ENCODE results near the gene CDH22. TPM values are rescaled to one million over a fixed set of nuclear protein-coding genes. Genes with fewer than 3 reads are reported as not detected.

The CDH22 gene
- total RNA-seq, 4 donors from 2014 or later = 0.11 to 2.3 (median 0.76) TPM

DNA sequence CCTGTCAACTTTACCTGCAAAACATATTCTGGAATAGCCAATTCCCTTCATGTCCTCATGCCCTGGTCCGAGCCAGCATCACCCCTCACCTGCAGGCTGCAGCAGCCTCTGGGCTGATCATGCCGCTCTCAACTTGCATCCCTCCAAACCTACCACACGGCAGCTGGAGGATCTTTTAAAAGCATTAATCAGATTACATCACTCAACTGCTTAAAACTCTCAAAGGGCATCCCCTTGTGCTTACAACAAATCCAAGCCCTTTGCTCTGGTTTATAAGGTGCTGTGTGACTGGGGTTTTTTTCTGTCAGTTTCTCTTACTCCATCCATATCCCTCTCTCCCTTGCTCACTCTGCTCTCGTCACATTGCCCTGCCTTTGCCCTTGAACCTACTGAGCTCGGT lies 166.2 kb downstream of the CDH22 start:
- peaks cover 0 to 40% (median 11%) of the 10 kb centered on the region in 3 donors for H3K4me1 ChIP-seq
- peaks cover 0 to 63% (median 0%) of the 10 kb centered on the region in 4 donors for H3K27me3 ChIP-seq
- no peak overlapping the region for H3K4me3 ChIP-seq
- no peaks in the 10 kb centered on the region for H3K9me3 ChIP-seq
- no peaks in the 10 kb centered on the region for H3K36me3 ChIP-seq
- WGBS, 2 donors = 43 to 51% methylated on average over 5 of the region's 5 CpGs
- no peak for DNase-seq
- H3K27ac ChIP-seq = no peak overlapping the region
- intact Hi-C loops (cut with DNase I) = no loop called here
- TF ChIP-seq, protein P1, sequence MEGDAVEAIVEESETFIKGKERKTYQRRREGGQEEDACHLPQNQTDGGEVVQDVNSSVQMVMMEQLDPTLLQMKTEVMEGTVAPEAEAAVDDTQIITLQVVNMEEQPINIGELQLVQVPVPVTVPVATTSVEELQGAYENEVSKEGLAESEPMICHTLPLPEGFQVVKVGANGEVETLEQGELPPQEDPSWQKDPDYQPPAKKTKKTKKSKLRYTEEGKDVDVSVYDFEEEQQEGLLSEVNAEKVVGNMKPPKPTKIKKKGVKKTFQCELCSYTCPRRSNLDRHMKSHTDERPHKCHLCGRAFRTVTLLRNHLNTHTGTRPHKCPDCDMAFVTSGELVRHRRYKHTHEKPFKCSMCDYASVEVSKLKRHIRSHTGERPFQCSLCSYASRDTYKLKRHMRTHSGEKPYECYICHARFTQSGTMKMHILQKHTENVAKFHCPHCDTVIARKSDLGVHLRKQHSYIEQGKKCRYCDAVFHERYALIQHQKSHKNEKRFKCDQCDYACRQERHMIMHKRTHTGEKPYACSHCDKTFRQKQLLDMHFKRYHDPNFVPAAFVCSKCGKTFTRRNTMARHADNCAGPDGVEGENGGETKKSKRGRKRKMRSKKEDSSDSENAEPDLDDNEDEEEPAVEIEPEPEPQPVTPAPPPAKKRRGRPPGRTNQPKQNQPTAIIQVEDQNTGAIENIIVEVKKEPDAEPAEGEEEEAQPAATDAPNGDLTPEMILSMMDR (IDR thresholded peaks at IDR 0.05) = no peak
- TF ChIP-seq POLR2A (IDR thresholded peaks at IDR 0.05) = no peak

DNA sequence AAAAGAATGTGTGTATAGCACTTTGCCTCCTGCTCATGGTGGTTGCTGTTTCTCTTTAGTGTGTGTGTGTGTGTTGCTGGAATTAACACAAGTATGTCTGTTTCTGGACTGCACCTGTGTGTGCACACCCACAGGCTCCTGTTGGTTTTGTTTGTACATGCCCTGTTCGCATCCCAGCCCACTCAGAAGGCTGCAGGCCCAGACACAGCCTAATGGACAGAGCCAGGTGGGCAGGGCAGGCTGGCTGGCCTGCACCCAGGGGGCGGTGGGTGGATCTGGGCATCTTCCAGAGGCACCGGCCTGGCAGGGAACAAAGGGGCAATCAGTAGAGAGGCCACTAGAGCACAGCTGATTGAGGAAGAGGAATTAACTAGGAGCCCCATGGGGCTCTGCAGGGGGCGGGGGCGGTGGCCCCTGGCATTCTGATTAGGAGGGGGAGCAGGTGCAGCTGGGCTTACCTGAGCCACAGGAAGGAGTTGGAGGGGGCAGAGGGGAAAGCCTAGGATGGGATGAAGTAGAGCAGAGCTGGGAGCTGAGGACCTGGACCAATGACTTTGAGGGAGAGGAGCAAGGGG lies 168.3 kb downstream of the CDH22 start:
- Histone ChIP-seq H3K9me3 (no peaks in the 10 kb centered on the region), H3K36me3 (no peaks in the 10 kb centered on the region), H3K27ac (peak overlapping the region in 2 of 4 donors; percentile 14 to 30), H3K4me1 (peaks cover 0 to 53% (median 11%) of the 10 kb centered on the region in 3 donors), H3K27me3 (peaks cover 0 to 77% (median 0%) of the 10 kb centered on the region in 4 donors), H3K4me3 (no peak overlapping the region)
- DNase-seq = no peak
- WGBS, 2 donors = 28 to 80% methylated on average over 1 to 2 of the region's 5 CpGs
- TF ChIP-seq, protein P1 (IDR thresholded peaks at IDR 0.05) = no peak
- intact Hi-C loops (cut with DNase I) = loop anchor here (10.0 kb wide), 1 partner anchor 205 kb away; no protein-coding TSS in a partner anchor

DNA sequence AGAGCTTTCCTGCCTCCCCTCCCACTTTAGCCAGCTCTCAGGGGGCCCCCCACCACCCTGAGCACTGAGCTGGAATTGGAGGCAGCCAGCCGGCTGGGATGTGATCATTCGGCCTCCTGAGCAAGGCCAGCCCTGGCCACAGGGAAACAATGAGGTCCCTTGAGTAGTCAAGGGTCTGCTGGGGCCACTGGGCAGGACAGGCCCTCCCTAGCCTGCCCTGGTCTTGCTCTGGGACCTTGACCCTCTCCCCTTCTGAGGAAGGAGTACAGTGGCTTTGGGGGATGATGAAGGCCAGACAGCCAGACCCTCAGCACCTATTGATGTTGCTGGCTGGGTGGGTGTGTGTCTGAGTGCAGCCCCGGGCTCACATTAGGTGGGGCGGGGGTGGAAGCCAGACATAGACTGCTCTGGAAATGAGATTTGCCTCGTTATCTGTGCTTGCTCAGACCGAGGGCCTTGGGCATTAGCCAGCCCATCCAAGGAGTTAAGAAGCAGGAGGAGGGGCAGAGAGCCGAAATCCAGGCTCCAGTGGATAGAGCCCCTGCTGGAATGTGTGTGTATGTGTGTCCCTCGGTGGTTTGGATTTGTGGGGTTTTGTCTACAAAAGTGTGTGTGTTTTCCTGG lies 168.9 kb downstream of the CDH22 start:
- H3K27ac ChIP-seq = peak overlapping the region in 2 of 4 donors; percentile 14 to 30
- intact Hi-C loops (cut with DNase I) = loop anchor here (10.0 kb wide), 1 partner anchor 205 kb away; no protein-coding TSS in a partner anchor
- H3K36me3 ChIP-seq = no peaks in the 10 kb centered on the region
- no peaks in the 10 kb centered on the region for H3K9me3 ChIP-seq
- peaks cover 0 to 50% (median 11%) of the 10 kb centered on the region in 3 donors for H3K4me1 ChIP-seq
- no peak overlapping the region for H3K4me3 ChIP-seq
- H3K27me3 ChIP-seq = peaks cover 0 to 78% (median 0%) of the 10 kb centered on the region in 4 donors
- DNase-seq = no peak
- TF ChIP-seq, protein P1 (IDR thresholded peaks at IDR 0.05) = peak in 1 of 6 experiments; percentile 13
- TF ChIP-seq POLR2A (IDR thresholded peaks at IDR 0.05) = no peak
- WGBS, 2 donors = 14 to 38% methylated on average over 2 to 4 of the region's 8 CpGs

DNA sequence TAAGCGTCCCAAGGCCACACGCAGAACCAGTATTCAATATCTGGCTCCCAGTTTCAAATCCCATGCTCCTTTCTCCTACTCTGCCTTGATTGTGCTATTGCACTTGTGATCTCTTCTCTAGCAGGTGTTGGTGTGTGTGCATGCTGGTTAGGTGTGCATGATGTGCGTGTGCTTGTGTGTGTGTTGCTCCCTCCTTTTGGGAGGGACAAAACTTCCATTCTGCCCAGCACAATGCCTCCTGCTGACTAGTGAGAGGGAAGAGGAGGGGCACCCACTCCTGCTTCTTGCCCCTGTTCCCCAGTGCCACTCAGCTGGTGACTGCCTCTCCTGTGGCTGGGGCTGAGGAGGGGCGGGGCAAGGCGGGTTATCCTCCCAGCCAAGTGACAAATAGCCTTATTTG lies 170.5 kb downstream of the CDH22 start:
- WGBS, 2 donors = 63 to 88% methylated on average over 2 to 3 of the region's 5 CpGs
- intact Hi-C loops (cut with DNase I) = loop anchor here (10.0 kb wide), 1 partner anchor 207 kb away; no protein-coding TSS in a partner anchor

More for the DNA sequence above, 170.5 kb downstream of the CDH22 start:
- no peaks in the 10 kb centered on the region for H3K36me3 ChIP-seq
- TF ChIP-seq POLR2A (IDR thresholded peaks at IDR 0.05) = no peak
- TF ChIP-seq, protein P1 (IDR thresholded peaks at IDR 0.05) = no peak
- no peak overlapping the region for H3K27ac ChIP-seq
- H3K4me3 ChIP-seq = no peak overlapping the region
- H3K27me3 ChIP-seq = peaks cover 0 to 88% (median 0%) of the 10 kb centered on the region in 4 donors
- no peaks in the 10 kb centered on the region for H3K9me3 ChIP-seq
- no peak for DNase-seq
- peaks cover 0 to 52% (median 15%) of the 10 kb centered on the region in 3 donors for H3K4me1 ChIP-seq

Measured in esophagus squamous epithelium (tissue), 5 donors.